Activated T-cell treated with anti-CD3 and anti-CD28 coated beads, Interleukin-2, amount 50 U/mL, for 1 hour (primary cell): ENCODE measurements around the gene CLCN1.
"Not testable (repeated sequence)": the region's sequence is repeated elsewhere in the genome, so short reads cannot be mapped to it uniquely, and the experiment has no call there.

Experiments
- DNase-seq: peaks from one replicate; pipeline ENCODE4 v3.0.0-alpha.2; 2020

Gene CLCN1

DNA sequence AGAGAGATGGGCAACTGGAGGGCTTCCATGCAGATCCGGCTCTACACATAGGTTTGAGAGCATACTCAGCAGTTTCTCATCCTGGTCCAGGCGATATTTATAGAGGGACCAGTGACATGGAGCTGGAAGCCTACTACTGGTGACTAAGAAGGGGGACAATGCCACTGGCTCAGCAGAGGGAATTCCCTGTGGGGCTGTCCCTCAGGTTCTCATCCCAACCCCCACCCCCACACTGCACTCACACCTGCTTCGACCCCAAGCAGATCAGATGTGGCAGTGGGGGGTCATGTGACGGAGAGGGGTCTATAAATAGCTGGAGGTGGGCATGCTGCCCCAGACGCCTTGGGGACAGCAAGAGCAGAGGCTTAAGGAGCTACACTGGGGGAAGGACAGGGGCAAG, at the start of gene CLCN1:
TSS of gene CLCN1 (plus strand) at position 336 of the 400 bp plus-strand sequence. CDS start 102 bp downstream, outside the sequence.
- DNase-seq = no peak

GRCh38 chr7:143269251-143269650, 46.7 kb upstream of the CLCN1 start:
- no peak for DNase-seq

DNA sequence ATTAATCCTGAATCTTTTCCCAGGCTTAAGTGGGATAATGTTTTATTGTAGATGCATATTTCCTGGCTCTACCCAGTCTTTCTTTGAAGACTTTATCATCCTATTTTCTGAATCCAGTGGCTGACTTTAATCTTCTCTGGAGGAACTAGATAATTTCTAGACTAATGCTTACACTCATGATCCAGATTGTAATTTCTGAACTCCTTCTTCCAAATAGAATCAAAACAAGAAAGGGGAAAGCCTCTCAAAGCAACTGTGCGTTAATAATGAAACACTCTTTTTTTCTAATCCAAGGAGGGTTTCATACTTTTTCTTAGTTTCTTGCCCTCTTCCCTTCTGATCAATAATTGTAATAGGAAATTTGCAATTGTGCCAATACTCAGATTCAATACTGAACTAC, 44.7 kb upstream of the CLCN1 start:
- DNase-seq = no peak

DNA sequence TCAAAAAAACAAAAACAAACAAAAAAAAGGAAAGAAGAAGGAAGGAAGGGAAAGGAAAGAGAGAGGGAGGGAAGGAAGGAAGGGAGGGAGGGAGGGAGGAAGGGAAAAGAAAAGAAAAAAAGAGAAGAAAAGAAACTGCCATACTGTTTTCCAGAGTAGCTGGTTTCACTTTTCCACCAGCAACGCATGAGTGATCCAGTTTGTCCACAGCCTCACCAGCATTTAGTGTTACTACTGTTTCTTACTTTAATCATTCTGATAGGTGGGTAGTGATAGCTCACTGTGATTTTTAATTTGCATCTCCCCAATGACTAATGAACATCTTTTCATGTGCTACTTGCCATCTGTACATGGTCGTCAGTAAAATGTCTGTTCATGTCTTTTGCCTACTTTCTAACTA, 43.0 kb upstream of the CLCN1 start:
- DNase-seq = no peak

DNA sequence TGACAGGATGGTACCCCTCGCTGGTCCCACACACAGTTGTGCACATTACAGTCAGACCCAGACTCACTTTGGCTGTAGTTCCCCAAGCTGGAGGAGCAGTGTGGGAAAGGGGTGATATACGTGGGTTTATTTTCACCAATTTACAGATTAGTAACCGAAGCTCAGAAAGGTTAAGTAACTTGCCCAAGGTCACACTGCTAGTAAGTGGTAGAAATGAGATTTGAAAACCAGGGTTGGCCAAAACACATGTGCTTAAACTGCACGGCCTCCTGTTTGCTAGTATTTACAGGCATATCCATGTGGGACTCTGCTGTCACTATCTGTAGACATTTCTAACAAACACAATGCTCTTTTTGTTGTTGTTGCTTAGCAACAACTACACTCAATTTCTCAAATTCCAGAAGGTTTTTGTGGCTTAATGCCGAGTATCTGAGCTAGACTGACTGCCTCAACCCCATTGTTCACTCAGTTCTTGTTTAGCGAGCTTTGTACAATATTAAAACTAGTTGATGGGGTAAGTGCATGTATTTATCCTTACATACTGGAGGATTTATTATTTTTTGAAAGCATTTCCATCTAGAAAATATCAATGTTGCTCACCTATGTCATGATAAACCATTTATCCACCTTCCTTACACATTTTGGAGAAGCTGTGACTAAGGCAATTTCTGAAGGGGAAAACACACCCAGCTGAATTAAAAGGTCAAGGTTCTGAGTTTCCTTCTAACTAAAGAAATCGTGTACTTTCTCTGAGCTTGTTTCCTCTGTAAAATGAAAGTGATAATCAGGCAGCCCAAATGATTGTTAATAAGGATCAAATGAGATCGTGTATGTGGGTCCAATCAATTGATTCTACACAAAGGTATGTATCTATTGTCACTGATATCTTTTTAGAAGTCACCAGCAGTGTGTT, 36.5 kb upstream of the CLCN1 start:
- no peak for DNase-seq

GRCh38 chr7:143280160-143280559, 35.8 kb upstream of the CLCN1 start:
- DNase-seq = no peak

- DNase-seq = no peak
Measured at GRCh38 chr7:143280566-143280965, 35.3 kb upstream of the CLCN1 start.

- no peak for DNase-seq
Measured at GRCh38 chr7:143281529-143281928, 34.4 kb upstream of the CLCN1 start.

DNA sequence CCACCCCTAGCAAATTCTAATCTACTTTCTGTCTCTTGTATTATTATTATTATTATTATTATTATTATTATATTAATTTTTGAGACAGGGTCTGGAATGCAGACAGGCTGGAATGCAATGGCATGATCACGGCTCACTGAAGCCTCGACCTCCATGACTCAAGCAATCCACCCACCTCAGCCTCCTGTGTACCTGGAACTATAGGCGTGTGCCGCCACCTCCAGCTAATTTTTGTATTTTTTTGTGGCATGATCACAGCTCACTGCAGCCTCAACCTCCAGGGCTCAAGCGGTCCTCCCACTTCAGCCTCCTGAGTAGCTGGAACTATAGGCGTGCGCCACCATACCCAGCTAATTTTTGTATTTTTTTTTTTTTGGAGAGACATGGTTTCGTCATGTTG, 33.8 kb upstream of the CLCN1 start:
- no peak for DNase-seq

GRCh38 chr7:143283381-143283780, 32.5 kb upstream of the CLCN1 start:
- DNase-seq = no peak

DNA sequence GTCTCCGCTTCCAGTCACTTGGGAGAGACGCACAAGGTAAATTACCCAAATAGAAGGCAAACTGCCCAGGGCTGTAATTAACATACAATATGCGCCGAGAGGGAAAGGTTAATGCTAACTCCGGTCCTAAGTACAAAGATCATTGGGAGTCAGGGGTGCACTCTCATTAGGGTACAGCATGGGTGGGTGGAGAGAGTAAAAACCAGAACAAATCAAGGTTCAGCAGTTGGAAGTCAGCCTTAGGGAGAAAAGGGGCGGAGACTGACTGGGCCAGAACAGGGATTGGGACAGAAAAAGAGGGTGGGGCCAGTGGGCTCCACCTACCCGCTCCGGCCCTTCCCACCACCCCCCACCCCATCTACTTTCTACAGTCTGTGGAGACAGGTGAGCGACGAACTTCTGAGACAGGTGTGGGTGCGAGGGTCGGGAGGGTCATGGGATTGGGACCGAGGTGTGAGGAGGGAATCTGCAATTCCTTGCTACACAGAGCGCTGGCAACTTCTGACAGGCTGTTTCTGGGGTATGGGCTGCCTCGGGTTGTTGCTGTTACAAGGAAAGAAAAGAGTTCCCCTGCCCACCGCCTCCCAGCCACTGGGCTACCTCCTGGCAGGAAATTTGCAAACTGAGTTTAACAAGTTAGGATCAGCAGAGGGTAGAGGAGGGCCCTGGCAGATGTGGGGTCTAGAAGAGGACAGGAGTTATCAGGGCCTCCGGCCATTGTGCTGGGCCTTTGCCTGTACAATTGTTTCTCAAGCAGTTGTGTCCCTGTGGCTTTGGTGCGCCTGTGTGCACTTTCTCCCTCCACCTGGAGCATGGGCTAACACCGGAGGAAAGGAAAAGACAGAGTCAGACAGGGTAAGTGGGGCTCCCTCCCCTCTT, 31.1 kb upstream of the CLCN1 start, which contains the start of gene TMEM139:
TSS of gene TMEM139 (plus strand) at position 368 of the 879 bp plus-strand sequence. CDS start 1,000 bp downstream, outside the sequence.
- no peak for DNase-seq

GRCh38 chr7:143285470-143285778, 30.5 kb upstream of the CLCN1 start:
- DNase-seq = no peak

DNA sequence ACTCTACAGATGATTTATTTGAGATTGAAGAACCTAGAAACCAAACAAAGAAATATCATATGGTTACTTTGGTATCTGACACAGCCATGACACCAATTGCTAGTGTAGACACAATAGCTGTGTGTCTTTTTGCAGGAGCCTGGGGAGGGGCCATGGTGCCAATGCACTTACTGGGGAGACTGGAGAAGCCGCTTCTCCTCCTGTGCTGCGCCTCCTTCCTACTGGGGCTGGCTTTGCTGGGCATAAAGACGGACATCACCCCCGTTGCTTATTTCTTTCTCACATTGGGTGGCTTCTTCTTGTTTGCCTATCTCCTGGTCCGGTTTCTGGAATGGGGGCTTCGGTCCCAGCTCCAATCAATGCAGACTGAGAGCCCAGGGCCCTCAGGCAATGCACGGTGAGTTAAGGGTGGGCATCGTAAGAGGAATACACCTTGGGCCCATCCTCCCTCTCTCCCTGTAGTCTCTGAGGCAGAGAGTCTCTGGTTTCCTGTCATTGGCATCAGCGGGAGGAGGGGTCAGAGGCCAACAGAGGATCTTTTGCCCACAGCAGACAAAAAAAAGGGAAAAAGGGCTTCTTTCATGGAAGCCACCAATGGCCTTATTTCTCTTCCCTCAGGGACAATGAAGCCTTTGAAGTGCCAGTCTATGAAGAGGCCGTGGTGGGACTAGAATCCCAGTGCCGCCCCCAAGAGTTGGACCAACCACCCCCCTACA, 29.9 kb upstream of the CLCN1 start:
- DNase-seq = no peak

DNA sequence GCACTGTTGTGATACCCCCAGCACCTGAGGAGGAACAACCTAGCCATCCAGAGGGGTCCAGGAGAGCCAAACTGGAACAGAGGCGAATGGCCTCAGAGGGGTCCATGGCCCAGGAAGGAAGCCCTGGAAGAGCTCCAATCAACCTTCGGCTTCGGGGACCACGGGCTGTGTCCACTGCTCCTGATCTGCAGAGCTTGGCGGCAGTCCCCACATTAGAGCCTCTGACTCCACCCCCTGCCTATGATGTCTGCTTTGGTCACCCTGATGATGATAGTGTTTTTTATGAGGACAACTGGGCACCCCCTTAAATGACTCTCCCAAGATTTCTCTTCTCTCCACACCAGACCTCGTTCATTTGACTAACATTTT, 29.4 kb upstream of the CLCN1 start:
- no peak for DNase-seq

DNA sequence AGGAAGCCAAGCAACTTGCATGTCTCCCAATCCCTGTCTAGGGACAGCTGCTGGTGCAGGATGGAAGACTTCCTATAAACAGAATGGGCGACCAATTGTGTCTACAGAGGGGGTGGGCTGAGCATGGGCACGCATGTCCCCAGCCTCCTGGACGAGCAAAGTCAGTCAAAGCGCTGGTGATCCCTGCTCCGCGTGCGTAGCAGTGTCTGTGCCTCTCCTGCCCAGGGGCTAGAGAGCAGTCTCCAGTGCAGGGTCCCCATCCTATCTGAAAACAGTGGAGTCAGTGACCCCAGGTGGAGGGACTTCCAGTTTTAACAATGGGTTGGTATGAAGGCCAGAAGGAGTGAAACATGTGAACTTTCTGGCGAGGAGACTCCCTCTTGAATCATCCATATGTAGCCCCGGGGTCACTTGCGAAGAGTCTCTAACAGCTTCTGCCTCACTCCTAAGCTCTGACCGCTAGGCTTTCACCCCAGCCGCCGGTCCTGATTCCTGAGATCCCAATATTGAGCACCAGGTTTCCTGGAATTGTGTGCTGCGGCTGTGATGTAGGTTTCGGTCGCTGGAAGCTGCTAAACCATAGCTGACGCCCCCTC, 28.5 kb upstream of the CLCN1 start:
- DNase-seq = no peak

DNA sequence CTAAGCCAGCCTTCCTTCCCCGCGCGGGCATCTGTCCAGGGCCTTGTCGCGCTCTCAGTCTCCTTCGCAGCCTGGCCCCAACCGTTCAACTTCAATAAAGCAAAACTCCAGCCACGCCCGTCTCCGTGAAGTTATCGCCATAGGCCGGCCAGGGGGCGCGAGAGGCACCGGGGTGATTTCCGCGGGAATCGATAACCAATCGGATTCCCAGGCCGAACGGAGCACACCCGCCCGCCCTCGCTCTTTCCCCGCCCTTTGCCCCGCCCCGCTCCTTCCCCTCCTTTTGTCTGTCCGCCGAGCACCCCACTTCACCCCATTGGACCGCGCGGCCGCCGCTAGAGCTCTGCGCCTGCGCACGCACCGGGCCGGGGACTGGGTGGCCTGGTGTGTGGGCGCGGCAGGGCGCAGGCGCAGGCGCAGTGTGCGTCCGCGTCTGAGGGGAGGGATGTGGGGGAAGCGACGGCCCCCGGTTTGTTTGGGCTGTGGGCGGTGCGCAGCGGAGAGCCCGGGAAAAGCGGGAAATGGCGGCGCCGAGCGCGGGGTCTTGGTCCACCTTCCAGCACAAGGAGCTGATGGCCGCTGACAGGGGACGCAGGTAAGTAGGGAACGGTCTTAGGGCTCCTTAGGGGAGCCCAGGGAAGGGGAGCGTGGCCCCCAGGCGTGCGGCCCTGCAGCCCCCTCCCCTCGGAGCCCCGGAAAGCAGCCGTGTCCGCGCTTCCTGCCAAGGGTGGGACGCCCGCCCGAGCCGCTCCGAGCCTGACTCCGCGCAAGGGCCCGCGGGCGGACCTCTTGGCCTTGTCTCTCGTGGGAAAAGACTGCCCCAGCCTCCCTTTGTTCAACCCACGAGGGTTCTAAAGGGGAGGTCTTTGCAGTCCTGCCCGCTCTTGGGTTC, 27.7 kb upstream of the CLCN1 start, which contains the start of gene CASP2:
TSS of gene CASP2 (plus strand) at position 417 of the 892 bp plus-strand sequence. CDS start at position 522, 105 bp downstream.
- peak; percentile 98 for DNase-seq

GRCh38 chr7:143288836-143289235, 27.1 kb upstream of the CLCN1 start:
- no peak for DNase-seq

- no peak for DNase-seq
Measured at GRCh38 chr7:143289421-143289820, 26.5 kb upstream of the CLCN1 start.

DNA sequence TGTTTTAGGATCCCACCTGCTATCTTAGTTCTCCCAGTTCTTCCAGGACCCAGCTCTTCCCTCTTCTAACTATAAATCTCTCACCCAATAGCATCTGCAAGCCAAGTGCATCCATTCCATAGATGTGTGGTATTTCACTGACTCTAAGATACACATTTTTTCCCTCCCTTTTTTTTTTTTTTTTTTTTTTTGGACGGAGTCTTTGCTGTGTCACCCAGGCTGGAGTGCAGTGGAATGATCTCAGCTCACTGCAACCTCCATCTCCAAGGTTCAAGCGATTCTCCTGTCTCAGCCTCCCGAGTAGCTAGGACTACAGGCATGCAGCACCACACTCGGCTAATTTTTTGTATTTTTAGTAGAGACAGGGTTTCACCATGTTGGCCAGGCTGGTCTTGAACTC, 26.0 kb upstream of the CLCN1 start:
- not testable (repeated sequence) for DNase-seq

GRCh38 chr7:143290293-143290692, 25.6 kb upstream of the CLCN1 start:
- no peak for DNase-seq

- no peak for DNase-seq
Measured at GRCh38 chr7:143292876-143293275, 23.0 kb upstream of the CLCN1 start.

- no peak for DNase-seq
Measured at GRCh38 chr7:143295870-143296269, 20.0 kb upstream of the CLCN1 start.
